Peyer's patch (tissue), 4 donors: ENCODE measurements around the gene PLB1.

Source experiments
- CTCF ChIP-seq, 6 experiments: fragments of 450-650 bp in 4 of 6; fragments of 200-600 bp in 2 of 6; sonication (generic) in 1 of 6; IDR thresholded peaks; one replicate each; pipeline ENCODE4 v1.5.1; 2017 to 2019; ENCODE audit warnings: antibody characterized with exemption in 6 of 6, mild to moderate bottlenecking in 3 of 6, moderate library complexity in 1 of 6
- POLR2A ChIP-seq, 2 donors: fragments of 450-650 bp; IDR thresholded peaks; one replicate each; pipeline ENCODE4 v1.5.1; 2017; ENCODE audit warnings: antibody characterized with exemption in 2 of 2, mild to moderate bottlenecking in 2 of 2, moderate library complexity in 2 of 2

- no peak for TF ChIP-seq CTCF (IDR thresholded peaks at IDR 0.05)
- no peak for TF ChIP-seq POLR2A (IDR thresholded peaks at IDR 0.05)
Measured at GRCh38 chr2:28610583-28611201, 114.8 kb downstream of the PLB1 start.
